Mesenchymal stem cell (in vitro differentiated cells and primary cell): ENCODE data around the gene SEMA3D.

Experiments
- DNase-seq: peaks from one replicate; pipeline ENCODE4 v3.0.0-alpha.2; 2013
- H2AFZ ChIP-seq: one replicate; pipeline ENCODE4 v1.6.1; 2013; ENCODE audit warnings: low read depth, mild to moderate bottlenecking, control low read depth, inconsistent platforms, low read length, moderate library complexity
- H2AK5ac ChIP-seq: 2 replicates; pipeline ENCODE4 v1.6.1; 2013; ENCODE audit warnings: low read length, moderate library complexity, mild to moderate bottlenecking, inconsistent platforms; ENCODE audit not compliant: severe bottlenecking
- H2BK120ac ChIP-seq: one replicate; pipeline ENCODE4 v1.6.1; 2013; ENCODE audit warnings: low read depth, mild to moderate bottlenecking, inconsistent platforms, low read length, moderate library complexity
- H2BK12ac ChIP-seq, 2 experiments: one replicate each; pipeline ENCODE4 v1.6.1; 2013; ENCODE audit warnings: inconsistent platforms in 2 of 2, low read length in 2 of 2, mild to moderate bottlenecking in 2 of 2, moderate library complexity in 2 of 2, control low read depth in 1 of 2
- H2BK15ac ChIP-seq: one replicate; pipeline ENCODE4 v1.6.1; 2013; ENCODE audit warnings: mild to moderate bottlenecking, low read depth, inconsistent platforms; ENCODE audit not compliant: poor library complexity, severe bottlenecking
- H2BK5ac ChIP-seq: 2 replicates; pipeline ENCODE4 v1.6.1; 2013; ENCODE audit warnings: low read depth, mild to moderate bottlenecking, low read length, control low read depth, inconsistent platforms; ENCODE audit not compliant: poor library complexity, severe bottlenecking
- H3K14ac ChIP-seq, 2 experiments: one replicate each; pipeline ENCODE4 v1.6.1; 2013; ENCODE audit warnings: inconsistent platforms in 2 of 2, low read length in 2 of 2, control low read depth in 1 of 2, mild to moderate bottlenecking in 1 of 2, moderate library complexity in 1 of 2
- H3K18ac ChIP-seq, 2 experiments: one replicate each; pipeline ENCODE4 v1.6.1; 2013; ENCODE audit warnings: inconsistent platforms in 2 of 2, low read length in 2 of 2, control low read depth in 1 of 2, low read depth in 1 of 2, mild to moderate bottlenecking in 1 of 2
- H3K23ac ChIP-seq, 2 experiments: one replicate each; pipeline ENCODE4 v1.6.1; 2013; ENCODE audit warnings: inconsistent platforms in 2 of 2, low read length in 2 of 2, mild to moderate bottlenecking in 2 of 2, moderate library complexity in 2 of 2, control low read depth in 1 of 2
- H3K27ac ChIP-seq: 2 replicates; pipeline ENCODE4 v1.5.1; 2013; ENCODE audit warnings: mild to moderate bottlenecking, moderate library complexity, low read length, control low read depth, inconsistent platforms; ENCODE audit not compliant: poor library complexity, severe bottlenecking
- H3K27me3 ChIP-seq, 2 experiments: 2 replicates each; pipeline versions ENCODE4 v1.6.1 to v1.7.0; 2013; ENCODE audit warnings: low read length in 2 of 2, mild to moderate bottlenecking in 2 of 2, moderate library complexity in 2 of 2, control low read depth in 1 of 2, inconsistent platforms in 1 of 2; ENCODE audit not compliant: control insufficient read depth in 1 of 2, insufficient read depth in 1 of 2
- H3K36me3 ChIP-seq, 2 experiments: 2 replicates each; pipeline versions ENCODE4 v1.6.1 to v1.7.0; 2013; ENCODE audit warnings: low read length in 2 of 2, control low read depth in 1 of 2, inconsistent platforms in 1 of 2, low read depth in 1 of 2, mild to moderate bottlenecking in 1 of 2; ENCODE audit not compliant: insufficient read depth in 2 of 2, control insufficient read depth in 1 of 2
- H3K4ac ChIP-seq, 2 experiments: one replicate each; pipeline ENCODE4 v1.6.1; 2013; ENCODE audit warnings: inconsistent platforms in 2 of 2, low read length in 2 of 2, mild to moderate bottlenecking in 2 of 2, moderate library complexity in 2 of 2, control low read depth in 1 of 2, low read depth in 1 of 2
- H3K4me1 ChIP-seq: 2 replicates; pipeline ENCODE4 v1.6.1; 2013; ENCODE audit warnings: low read depth, low read length, control low read depth; ENCODE audit not compliant: control insufficient read depth, insufficient read depth
- H3K4me2 ChIP-seq: 2 replicates; pipeline ENCODE4 v1.6.1; 2013; ENCODE audit warnings: low read length, mild to moderate bottlenecking, inconsistent platforms; ENCODE audit not compliant: poor library complexity, severe bottlenecking
- H3K4me3 ChIP-seq, 2 experiments: 2 replicates each; pipeline versions ENCODE4 v1.5.1 to v1.7.0; 2013; ENCODE audit warnings: low read length in 2 of 2, mild to moderate bottlenecking in 2 of 2, control low read depth in 1 of 2, low read depth in 1 of 2; ENCODE audit not compliant: insufficient read depth in 1 of 2
- H3K79me1 ChIP-seq: replicated peaks from 2 replicates; pipeline ENCODE4 v1.6.1; 2013; ENCODE audit warnings: mild to moderate bottlenecking, control low read depth, low read length, inconsistent platforms; ENCODE audit not compliant: poor library complexity, severe bottlenecking
- H3K9ac ChIP-seq: 2 replicates; pipeline ENCODE4 v1.7.0; 2013; ENCODE audit warnings: mild to moderate bottlenecking, low read length, moderate library complexity
- H3K9me3 ChIP-seq: 2 replicates; pipeline ENCODE4 v1.7.0; 2013; ENCODE audit warnings: mild to moderate bottlenecking, low read length; ENCODE audit not compliant: control insufficient read depth
- H4K8ac ChIP-seq: one replicate; pipeline ENCODE4 v1.6.1; 2013; ENCODE audit warnings: inconsistent platforms, mild to moderate bottlenecking, low read length, moderate library complexity
- H4K91ac ChIP-seq: one replicate; pipeline ENCODE4 v1.6.1; 2013; ENCODE audit warnings: mild to moderate bottlenecking, low read length, inconsistent platforms
- WGBS: methylation state at CpG from one replicate; pipeline ENCODE4 v1.1.7; 2013; ENCODE audit warnings: mixed read lengths; 5-methylcytosine and 5-hydroxymethylcytosine counted together

Gene SEMA3D

GRCh38 chr7:85038466-85038865 is 148.4 kb downstream of the SEMA3D start:
- H2BK15ac ChIP-seq: no peak overlapping the region
- no peak overlapping the region for H4K8ac ChIP-seq
- H3K23ac ChIP-seq: no peak overlapping the region
- H3K79me1 ChIP-seq: no peaks in the 10 kb centered on the region
- H3K9me3 ChIP-seq: no peaks in the 10 kb centered on the region
- H2BK5ac ChIP-seq: no peak overlapping the region
- no peak overlapping the region for H2AK5ac ChIP-seq
- H2AFZ ChIP-seq: no peak overlapping the region
- H3K18ac ChIP-seq: no peak overlapping the region
- H3K4me1 ChIP-seq: no peaks in the 10 kb centered on the region
- H3K14ac ChIP-seq: no peak overlapping the region
- no peak overlapping the region for H3K9ac ChIP-seq
- no peak overlapping the region for H3K27ac ChIP-seq
- H3K27me3 ChIP-seq: no peaks in the 10 kb centered on the region
- H3K4me2 ChIP-seq: no peak overlapping the region
- no peaks in the 10 kb centered on the region for H3K36me3 ChIP-seq
- WGBS: 87% methylated on average over 2 of the region's 2 CpGs
- H3K4me3 ChIP-seq: no peak overlapping the region
- H4K91ac ChIP-seq: no peak overlapping the region
- H3K4ac ChIP-seq: no peak overlapping the region
- DNase-seq: no peak
- no peak overlapping the region for H2BK12ac ChIP-seq
- no peak overlapping the region for H2BK120ac ChIP-seq

- Histone ChIP-seq H3K9me3 (no peaks in the 10 kb centered on the region), H3K27ac (no peak overlapping the region), H3K14ac (no peak overlapping the region), H2BK12ac (no peak overlapping the region), H2BK15ac (no peak overlapping the region), H3K9ac (no peak overlapping the region), H3K4me2 (no peak overlapping the region), H2BK5ac (no peak overlapping the region), H2BK120ac (no peak overlapping the region), H3K4me1 (no peaks in the 10 kb centered on the region), H3K4me3 (no peak overlapping the region), H2AK5ac (no peak overlapping the region), H3K4ac (no peak overlapping the region), H2AFZ (no peak overlapping the region), H3K79me1 (no peaks in the 10 kb centered on the region), H3K23ac (no peak overlapping the region), H4K91ac (no peak overlapping the region), H3K18ac (no peak overlapping the region), H4K8ac (no peak overlapping the region), H3K36me3 (no peaks in the 10 kb centered on the region), H3K27me3 (no peaks in the 10 kb centered on the region)
- 42% methylated on average over 5 of the region's 7 CpGs for WGBS
- DNase-seq: no peak
Observed at GRCh38 chr7:85033263-85033662, 153.6 kb downstream of the SEMA3D start.

GRCh38 chr7:85031475-85031874 is 155.4 kb downstream of the SEMA3D start:
- Histone ChIP-seq H3K4me2 (no peak overlapping the region), H3K23ac (no peak overlapping the region), H3K27me3 (no peaks in the 10 kb centered on the region), H2BK12ac (no peak overlapping the region), H3K4me3 (no peak overlapping the region), H3K27ac (no peak overlapping the region), H3K4me1 (no peaks in the 10 kb centered on the region), H3K14ac (no peak overlapping the region), H4K91ac (no peak overlapping the region), H3K4ac (no peak overlapping the region), H4K8ac (no peak overlapping the region), H2AK5ac (no peak overlapping the region), H2AFZ (no peak overlapping the region), H3K18ac (no peak overlapping the region), H3K79me1 (no peaks in the 10 kb centered on the region), H2BK15ac (no peak overlapping the region), H3K9ac (no peak overlapping the region), H2BK5ac (no peak overlapping the region), H3K9me3 (no peaks in the 10 kb centered on the region), H3K36me3 (no peaks in the 10 kb centered on the region), H2BK120ac (no peak overlapping the region)
- DNase-seq: no peak
- no CpG with 5 or more reads among the region's 3 CpGs for WGBS

GRCh38 chr7:85030893-85031292 is 156.0 kb downstream of the SEMA3D start:
- Histone ChIP-seq H3K9me3 (no peaks in the 10 kb centered on the region), H2BK5ac (no peak overlapping the region), H2BK120ac (no peak overlapping the region), H4K8ac (no peak overlapping the region), H3K36me3 (no peaks in the 10 kb centered on the region), H2BK15ac (no peak overlapping the region), H3K4me3 (no peak overlapping the region), H3K4ac (no peak overlapping the region), H3K18ac (no peak overlapping the region), H3K4me2 (no peak overlapping the region), H2AK5ac (no peak overlapping the region), H3K4me1 (no peaks in the 10 kb centered on the region), H3K27me3 (no peaks in the 10 kb centered on the region), H3K14ac (no peak overlapping the region), H2AFZ (no peak overlapping the region), H4K91ac (no peak overlapping the region), H3K9ac (no peak overlapping the region), H3K23ac (no peak overlapping the region), H3K27ac (no peak overlapping the region), H2BK12ac (no peak overlapping the region), H3K79me1 (no peaks in the 10 kb centered on the region)
- DNase-seq: peak; percentile 61
